Large intestine (tissue), 3 donors: ENCODE measurements around the gene TSPEAR. TPM values are rescaled to one million over a fixed set of nuclear protein-coding genes. Genes with fewer than 3 reads are reported as not detected.
"Not testable (repeated sequence)": the region's sequence is repeated elsewhere in the genome, so short reads cannot be mapped to it uniquely, and the experiment has no call there.

ENCODE experiments used
- DNase-seq, 2 donors: peaks; one replicate each; pipeline versions ENCODE4 v3.0.0 to v3.0.0-alpha.2; 2013
- H3K27ac ChIP-seq: one replicate; pipeline ENCODE4 v1.5.1; 2013; ENCODE audit warnings: low read length
- H3K27me3 ChIP-seq: 2 replicates; pipeline ENCODE4 v1.6.1; 2013; ENCODE audit warnings: low read length; ENCODE audit not compliant: control insufficient read depth, insufficient read depth
- H3K36me3 ChIP-seq: 2 replicates; pipeline ENCODE4 v1.6.1; 2013; ENCODE audit warnings: low read length; ENCODE audit not compliant: control insufficient read depth, insufficient read depth
- H3K4me1 ChIP-seq: one replicate; pipeline ENCODE4 v1.6.1; 2013; ENCODE audit warnings: low read length; ENCODE audit not compliant: control insufficient read depth, insufficient read depth
- H3K4me3 ChIP-seq: one replicate; pipeline ENCODE4 v1.5.1; 2013; ENCODE audit warnings: low read length
- H3K9me3 ChIP-seq: one replicate; pipeline ENCODE4 v1.6.1; 2013; ENCODE audit warnings: mild to moderate bottlenecking, low read depth, low read length, moderate library complexity; ENCODE audit not compliant: control insufficient read depth
- WGBS: methylation state at CpG from one replicate; pipeline ENCODE4 v1.1.5; 2013; ENCODE audit warnings: low lambda C conversion rate; ENCODE audit not compliant: insufficient coverage; 5-methylcytosine and 5-hydroxymethylcytosine counted together
- polyA plus RNA-seq: library from polyadenylated mRNA; unstranded; fragments of 120-200 nt; gene quantifications from one replicate; pipeline ENCODE4 v1.2.1, GENCODE V29; 2013

The TSPEAR gene
- polyA plus RNA-seq, 1 donor = 0.55 TPM

DNA sequence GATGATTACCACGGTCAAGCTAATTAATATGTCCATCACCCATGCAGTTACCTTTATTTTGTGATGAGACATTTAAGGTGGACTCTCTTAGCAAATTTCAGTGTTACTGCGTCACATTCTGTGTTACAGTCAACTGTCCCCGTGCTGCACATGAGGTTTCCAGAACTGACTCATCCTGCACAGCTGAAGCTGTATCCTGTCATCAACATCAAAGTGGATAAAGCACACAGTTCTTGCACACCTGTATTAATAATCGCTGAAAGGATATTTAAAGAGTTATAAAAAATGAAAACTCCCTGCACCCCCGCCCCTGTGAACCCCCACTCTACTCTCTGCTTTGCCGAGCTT is 127.6 kb downstream of the TSPEAR start:
- no peaks in the 10 kb centered on the region for H3K4me1 ChIP-seq
- no peak overlapping the region for H3K4me3 ChIP-seq
- no peak for DNase-seq
- no peaks in the 10 kb centered on the region for H3K27me3 ChIP-seq
- H3K36me3 ChIP-seq = no peaks in the 10 kb centered on the region
- 90% methylated on average over 2 of the region's 6 CpGs for WGBS
- H3K27ac ChIP-seq = no peak overlapping the region
- peaks cover 20% of the 10 kb centered on the region for H3K9me3 ChIP-seq

DNA sequence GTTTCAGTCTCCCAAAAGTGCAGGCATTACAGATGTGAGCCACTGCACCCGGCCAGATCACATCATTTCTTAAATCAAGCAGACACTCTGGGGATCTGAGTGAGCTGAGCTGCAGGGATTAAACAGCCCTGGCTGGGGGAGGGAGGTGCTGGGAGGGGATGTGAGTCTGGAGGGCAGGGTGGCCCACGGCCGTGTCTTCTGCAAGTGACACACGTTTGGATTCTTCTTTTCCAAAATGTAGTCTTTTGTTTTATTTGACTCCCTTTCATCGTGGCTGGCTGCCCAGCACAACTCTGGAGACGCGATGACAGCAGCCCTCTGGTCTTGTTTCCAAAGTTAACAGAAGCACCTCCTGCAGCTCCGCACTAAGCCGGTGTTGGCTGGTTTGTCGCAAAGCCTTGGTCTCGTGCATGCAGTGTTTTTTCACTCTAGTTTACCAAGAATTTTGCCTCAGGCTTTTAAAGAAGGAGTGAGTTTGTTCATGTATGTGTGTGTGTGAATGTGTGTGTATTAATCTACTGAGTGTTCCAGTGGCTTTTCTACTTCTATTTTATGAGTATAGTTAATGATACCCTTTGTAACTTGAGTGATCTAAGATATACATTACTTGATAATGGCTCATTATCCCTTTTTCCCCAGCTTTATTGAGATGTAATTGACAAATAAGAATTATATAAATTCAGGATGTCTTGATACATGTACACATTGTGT is 128.1 kb downstream of the TSPEAR start:
- Histone ChIP-seq H3K4me1 (no peaks in the 10 kb centered on the region), H3K9me3 (peaks cover 25% of the 10 kb centered on the region), H3K4me3 (no peak overlapping the region), H3K27ac (no peak overlapping the region), H3K36me3 (no peaks in the 10 kb centered on the region), H3K27me3 (no peaks in the 10 kb centered on the region)
- no peak for DNase-seq
- no CpG with 5 or more reads among the region's 11 CpGs for WGBS

DNA sequence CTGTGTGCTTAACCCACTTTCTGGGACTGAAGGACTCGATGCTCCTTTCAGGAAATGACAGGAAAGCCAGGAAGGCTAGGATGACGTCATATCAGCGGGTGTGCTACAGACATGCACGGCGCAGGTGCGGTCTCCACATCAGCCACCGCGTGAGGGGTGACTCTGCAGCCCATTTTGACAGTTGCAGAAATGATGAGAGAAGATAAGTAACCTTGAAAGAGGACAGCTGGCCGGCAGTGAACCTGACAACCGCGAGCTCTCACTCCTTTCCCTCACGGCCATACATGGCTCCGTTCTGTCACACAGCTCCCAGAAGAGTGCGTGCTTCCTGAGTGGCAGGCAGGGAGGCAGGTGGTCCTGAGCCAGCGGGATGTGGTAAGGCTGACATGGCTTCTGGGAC is 129.3 kb downstream of the TSPEAR start:
- H3K27me3 ChIP-seq = no peaks in the 10 kb centered on the region
- no peak overlapping the region for H3K27ac ChIP-seq
- H3K4me3 ChIP-seq = no peak overlapping the region
- no peaks in the 10 kb centered on the region for H3K36me3 ChIP-seq
- no peak for DNase-seq
- peaks cover 25% of the 10 kb centered on the region for H3K9me3 ChIP-seq
- no CpG with 5 or more reads among the region's 15 CpGs for WGBS
- H3K4me1 ChIP-seq = no peaks in the 10 kb centered on the region

DNA sequence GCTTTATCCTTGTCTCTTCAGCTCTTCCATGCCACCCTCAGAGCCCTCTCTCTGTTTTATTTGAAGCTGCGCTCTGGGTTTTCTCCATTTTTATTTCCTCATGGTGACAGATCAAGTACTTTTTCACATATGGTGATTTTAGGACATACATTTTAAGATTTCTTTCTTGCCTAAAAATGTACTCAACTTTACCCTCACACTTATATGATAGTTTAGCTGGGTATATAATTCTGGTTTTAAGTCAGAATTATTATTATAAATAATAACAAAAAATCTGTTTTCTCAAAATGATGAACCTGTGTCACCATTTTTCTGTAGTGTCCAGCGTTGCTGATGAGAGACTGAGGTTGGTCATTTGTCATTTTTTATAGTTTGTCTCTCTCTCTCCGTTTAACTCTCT is 130.2 kb downstream of the TSPEAR start:
- 97% methylated on average over 3 of the region's 3 CpGs for WGBS
- Histone ChIP-seq H3K9me3 (peaks cover 25% of the 10 kb centered on the region), H3K36me3 (no peaks in the 10 kb centered on the region), H3K27ac (no peak overlapping the region), H3K4me1 (no peaks in the 10 kb centered on the region), H3K4me3 (no peak overlapping the region), H3K27me3 (no peaks in the 10 kb centered on the region)
- no peak for DNase-seq

DNA sequence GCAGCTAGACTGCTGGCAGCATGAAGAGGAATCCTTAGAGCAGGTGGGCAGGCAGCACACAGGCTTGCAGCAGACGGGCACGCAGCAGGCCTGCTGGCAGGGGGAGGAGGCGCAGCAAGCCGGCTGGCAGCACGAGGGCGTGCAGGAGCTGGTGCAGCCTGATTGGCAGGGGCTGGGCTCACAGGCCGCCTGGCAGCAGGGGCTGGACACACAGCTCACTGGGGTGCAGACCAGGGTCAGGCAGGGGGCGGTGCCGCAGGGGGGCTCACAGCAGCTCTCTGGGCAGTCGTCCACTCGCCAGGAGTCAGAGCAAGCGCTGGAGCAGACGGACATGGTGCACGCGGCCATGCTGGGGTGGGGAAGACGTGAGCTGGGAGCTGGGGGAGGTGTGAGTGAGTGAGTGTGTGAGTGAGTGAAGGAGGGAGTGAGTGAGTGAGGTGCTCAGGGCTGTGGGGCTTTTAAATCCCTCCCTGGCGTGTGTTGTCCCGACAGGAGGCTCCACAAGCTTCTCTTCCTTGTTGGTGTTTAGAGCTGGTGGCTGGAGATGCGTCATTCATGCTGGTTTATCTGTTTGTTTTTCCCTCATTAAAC is 131.0 kb downstream of the TSPEAR start, which contains the start of gene KRTAP10-5:
Gene KRTAP10-5, minus strand, starts transcription at position 374 of the 591 bp plus-strand sequence. Its CDS starts 26 bp downstream, at position 348.
- H3K4me1 ChIP-seq, H3K4me3 ChIP-seq, DNase-seq, H3K27ac ChIP-seq, H3K36me3 ChIP-seq, H3K27me3 ChIP-seq: not testable (repeated sequence)
- peaks cover 21% of the 10 kb centered on the region for H3K9me3 ChIP-seq
- WGBS = no CpG with 5 or more reads among the region's 19 CpGs

DNA sequence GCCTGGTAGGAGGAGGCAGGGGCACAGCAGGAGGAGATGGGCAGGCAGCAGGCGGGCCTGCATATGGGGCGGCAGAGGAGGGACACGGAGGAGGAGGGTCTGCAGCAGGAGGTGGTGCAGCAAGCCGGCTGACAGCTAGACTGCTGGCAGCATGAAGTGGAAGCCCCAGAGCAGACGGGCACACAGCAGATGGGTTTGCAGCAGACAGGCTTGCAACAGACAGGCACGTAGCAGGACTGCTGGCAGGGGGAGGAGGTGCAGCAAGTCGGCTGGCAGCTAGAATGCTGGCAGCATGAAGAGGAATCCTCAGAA is 131.6 kb downstream of the TSPEAR start:
- no peaks in the 10 kb centered on the region for H3K4me1 ChIP-seq
- no peak overlapping the region for H3K27ac ChIP-seq
- no peaks in the 10 kb centered on the region for H3K27me3 ChIP-seq
- no CpG with 5 or more reads among the region's 7 CpGs for WGBS
- H3K9me3 ChIP-seq = peaks cover 21% of the 10 kb centered on the region
- H3K4me3 ChIP-seq = no peak overlapping the region
- H3K36me3 ChIP-seq = no peaks in the 10 kb centered on the region
- DNase-seq = no peak

DNA sequence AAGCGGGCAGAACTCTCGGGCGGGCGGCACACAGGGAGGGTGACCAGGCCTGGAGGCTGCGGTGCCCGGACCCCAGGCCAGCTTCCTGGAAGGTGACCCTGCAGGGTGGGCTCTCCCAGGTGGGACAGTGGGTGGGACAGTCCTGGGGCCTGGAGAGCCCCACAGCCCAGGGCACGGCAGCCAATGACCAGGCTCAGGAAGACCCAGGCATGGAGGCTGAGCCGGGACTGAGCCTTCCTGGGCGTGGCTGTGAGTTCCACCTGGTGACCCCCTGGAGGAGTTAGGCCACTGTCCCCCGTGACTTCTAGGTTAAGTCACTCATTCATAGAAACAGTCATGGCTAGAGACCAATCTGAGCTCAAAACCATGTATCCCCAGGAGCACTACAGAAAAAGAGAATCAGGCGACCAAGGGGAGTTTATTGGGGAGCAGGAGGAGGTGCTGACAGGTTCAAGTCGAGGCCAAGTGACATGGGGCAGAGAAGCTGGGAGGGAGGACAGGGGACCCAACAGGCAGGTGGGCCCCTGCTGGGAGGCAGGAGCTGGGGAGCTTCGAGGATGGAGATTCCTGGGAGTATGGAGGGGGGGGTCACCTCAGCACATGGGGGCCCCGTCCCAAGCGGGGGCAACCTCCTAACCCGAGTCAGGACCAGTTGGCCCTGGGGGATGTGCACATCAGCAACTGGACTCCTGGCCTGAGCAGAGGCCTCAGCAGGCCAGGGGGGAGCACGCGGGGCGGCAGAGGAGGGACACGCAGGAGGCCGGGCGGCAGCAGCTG is 132.1 kb downstream of the TSPEAR start:
- no peak for DNase-seq
- H3K4me1 ChIP-seq = peaks cover 3% of the 10 kb centered on the region
- H3K27me3 ChIP-seq = no peaks in the 10 kb centered on the region
- H3K36me3 ChIP-seq = no peaks in the 10 kb centered on the region
- peaks cover 21% of the 10 kb centered on the region for H3K9me3 ChIP-seq
- H3K27ac ChIP-seq = no peak overlapping the region
- no peak overlapping the region for H3K4me3 ChIP-seq
- WGBS = no CpG with 5 or more reads among the region's 22 CpGs

DNA sequence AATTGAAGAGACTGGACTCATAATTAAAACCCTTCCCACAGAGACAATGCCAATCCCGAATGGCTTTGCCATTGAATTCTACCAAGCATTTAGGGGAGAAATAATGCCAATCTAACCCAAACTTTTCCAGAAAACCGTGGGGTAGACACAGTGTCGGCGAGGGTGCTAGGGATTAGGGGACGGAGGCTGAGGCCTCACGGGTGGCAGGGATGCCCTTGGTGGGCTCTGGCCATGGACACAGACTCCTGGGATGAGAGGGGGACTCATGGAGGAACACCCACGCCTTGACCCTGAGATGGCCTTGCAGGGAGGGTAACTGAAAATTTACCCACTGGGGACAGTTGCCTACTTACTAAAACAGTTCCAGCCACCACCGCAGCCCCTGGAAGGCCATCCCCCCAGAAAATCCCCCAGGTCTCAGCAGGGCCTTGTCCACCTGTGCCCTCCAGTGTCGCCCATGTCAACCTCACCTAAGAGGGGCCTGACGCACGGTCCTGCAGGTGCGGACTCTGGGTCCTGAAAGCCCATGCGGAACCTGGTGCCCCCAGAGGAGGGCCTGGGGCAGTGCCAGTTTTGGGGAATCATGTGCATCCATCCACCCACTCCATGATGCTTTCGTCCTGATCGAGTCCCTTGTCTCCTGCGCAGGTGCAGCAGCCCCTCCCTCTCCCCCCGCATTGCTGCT is 132.9 kb downstream of the TSPEAR start:
- Histone ChIP-seq H3K4me3 (no peak overlapping the region), H3K27me3 (no peaks in the 10 kb centered on the region), H3K27ac (no peak overlapping the region), H3K36me3 (no peaks in the 10 kb centered on the region), H3K9me3 (peaks cover 21% of the 10 kb centered on the region), H3K4me1 (peaks cover 3% of the 10 kb centered on the region)
- whole genome bisulfite sequencing = no CpG with 5 or more reads among the region's 17 CpGs
- DNase-seq = no peak

DNA sequence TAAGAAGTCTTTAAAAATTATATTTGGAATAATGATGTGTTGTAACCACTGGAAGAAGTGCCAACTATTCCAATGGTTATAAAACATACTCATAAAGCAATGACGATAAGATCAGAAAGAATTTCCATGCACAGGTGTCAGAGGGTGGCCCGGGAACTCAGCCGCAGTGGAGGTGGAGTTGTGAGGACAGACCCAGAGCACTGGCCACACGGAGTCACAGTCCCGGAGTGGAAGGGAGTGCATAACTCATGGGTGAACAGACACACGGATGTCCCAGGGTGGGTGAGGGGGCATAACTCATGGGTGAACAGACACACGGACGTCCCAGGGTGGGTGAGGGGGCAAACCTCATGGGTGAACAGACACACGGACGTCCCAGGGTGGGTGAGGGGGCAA is 135.3 kb downstream of the TSPEAR start:
- DNase-seq = no peak
- Histone ChIP-seq H3K27ac (no peak overlapping the region), H3K4me1 (peaks cover 3% of the 10 kb centered on the region), H3K9me3 (peaks cover 22% of the 10 kb centered on the region), H3K27me3 (no peaks in the 10 kb centered on the region), H3K36me3 (no peaks in the 10 kb centered on the region), H3K4me3 (no peak overlapping the region)
- no CpG with 5 or more reads among the region's 10 CpGs for WGBS

DNA sequence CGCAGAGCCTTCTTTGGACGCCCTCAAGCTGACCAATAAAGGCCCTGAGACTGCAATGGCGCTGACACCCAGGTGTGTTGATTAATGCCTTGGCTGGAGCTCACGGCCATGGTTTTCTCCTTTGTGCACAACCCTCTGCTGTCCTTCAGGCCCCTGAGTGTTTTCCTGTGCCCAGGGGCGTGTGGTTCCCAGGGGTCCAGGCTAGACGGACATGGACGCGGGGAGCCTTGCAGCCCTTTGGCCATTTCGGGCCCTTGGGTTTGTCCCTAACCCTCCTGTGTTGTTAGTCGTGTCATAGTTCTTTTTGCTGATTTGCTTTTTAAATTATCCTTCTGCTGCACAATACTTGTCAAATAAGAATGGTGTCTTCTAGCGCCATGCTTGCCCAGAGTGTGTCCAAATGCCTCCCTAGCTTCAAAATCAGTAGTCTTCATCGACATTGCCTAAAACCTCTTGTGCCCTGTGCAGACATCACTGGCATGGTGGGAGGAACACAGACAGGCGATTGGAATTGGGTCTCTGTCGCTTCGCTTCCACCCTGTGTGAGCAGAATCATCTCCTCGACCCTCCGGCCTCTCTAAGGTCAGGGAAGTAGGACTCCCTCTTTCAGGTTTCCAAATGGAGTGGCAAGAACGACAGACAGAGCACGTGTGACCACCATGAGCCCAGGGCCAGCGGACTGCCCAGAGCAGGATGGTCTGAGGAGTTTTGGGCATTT is 135.9 kb downstream of the TSPEAR start:
- WGBS = 100% methylated on average over 2 of the region's 20 CpGs
- Histone ChIP-seq H3K36me3 (no peaks in the 10 kb centered on the region), H3K4me1 (peaks cover 3% of the 10 kb centered on the region), H3K4me3 (no peak overlapping the region), H3K9me3 (peaks cover 21% of the 10 kb centered on the region), H3K27ac (no peak overlapping the region), H3K27me3 (no peaks in the 10 kb centered on the region)
- DNase-seq = no peak
